Osteoblast (primary cell): ENCODE results near the gene HSPA12B. TPM values are rescaled to one million over a fixed set of nuclear protein-coding genes. Genes with fewer than 3 reads are reported as not detected.
A peak's percentile ranks its signal among the peaks of the same experiment; 100 is the strongest.

Source experiments
- DNase-seq: peaks from one replicate; pipeline ENCODE4 v3.0.0; 2011; ENCODE audit warnings: low spot score, mixed read lengths; ENCODE audit not compliant: insufficient read length; ENCODE audit errors: missing footprints
- H2AFZ ChIP-seq: 2 replicates; pipeline ENCODE4 v1.6.0; 2011; ENCODE audit warnings: mild to moderate bottlenecking, low read length
- H3K27ac ChIP-seq: 2 replicates; pipeline ENCODE4 v1.5.1; 2011; ENCODE audit warnings: mild to moderate bottlenecking, low read depth, low read length, moderate library complexity
- H3K27me3 ChIP-seq: 2 replicates; pipeline ENCODE4 v1.6.0; 2012; ENCODE audit warnings: mild to moderate bottlenecking, control low read depth, inconsistent platforms, low read length, moderate library complexity; ENCODE audit not compliant: insufficient read depth
- H3K36me3 ChIP-seq: 2 replicates; pipeline ENCODE4 v1.5.1; 2011; ENCODE audit warnings: mild to moderate bottlenecking, low read length, control low read depth, moderate library complexity; ENCODE audit not compliant: insufficient read depth
- H3K4me1 ChIP-seq: 2 replicates; pipeline ENCODE4 v1.5.1; 2011; ENCODE audit warnings: mild to moderate bottlenecking, low read length, control low read depth, moderate library complexity; ENCODE audit not compliant: insufficient read depth
- H3K4me2 ChIP-seq: 2 replicates; pipeline ENCODE4 v1.6.0; 2011; ENCODE audit warnings: mild to moderate bottlenecking, low read length; ENCODE audit not compliant: insufficient read depth
- H3K4me3 ChIP-seq: fragments of 200-600 bp; sonication (generic); 3 replicates; pipeline ENCODE4 v1.5.1; 2012; ENCODE audit warnings: mild to moderate bottlenecking, low read length, inconsistent platforms; ENCODE audit not compliant: insufficient read depth
- H3K79me2 ChIP-seq: 2 replicates; pipeline ENCODE4 v1.6.0; 2012; ENCODE audit warnings: mild to moderate bottlenecking, low read length, control low read depth, inconsistent platforms; ENCODE audit not compliant: insufficient read depth
- H3K9me3 ChIP-seq: 2 replicates; pipeline ENCODE4 v1.5.1; 2011; ENCODE audit warnings: low read depth, low read length, control low read depth
- H4K20me1 ChIP-seq: 2 replicates; pipeline ENCODE4 v1.6.0; 2012; ENCODE audit warnings: mild to moderate bottlenecking, low read length, control low read depth; ENCODE audit not compliant: insufficient read depth
- CTCF ChIP-seq: IDR thresholded peaks from 2 replicates; pipeline ENCODE4 v1.5.1; 2011; ENCODE audit warnings: mild to moderate bottlenecking, low read depth, low read length, moderate library complexity; ENCODE audit errors: extremely low read depth
- total RNA-seq: library from RNA; depleted of rRNA; stranded (reverse); fragments of >200 nt; gene quantifications from 2 replicates; pipeline ENCODE4 v1.2.3, GENCODE V29; 2012

The HSPA12B gene
- total RNA-seq, 1 donor: not detected

DNA sequence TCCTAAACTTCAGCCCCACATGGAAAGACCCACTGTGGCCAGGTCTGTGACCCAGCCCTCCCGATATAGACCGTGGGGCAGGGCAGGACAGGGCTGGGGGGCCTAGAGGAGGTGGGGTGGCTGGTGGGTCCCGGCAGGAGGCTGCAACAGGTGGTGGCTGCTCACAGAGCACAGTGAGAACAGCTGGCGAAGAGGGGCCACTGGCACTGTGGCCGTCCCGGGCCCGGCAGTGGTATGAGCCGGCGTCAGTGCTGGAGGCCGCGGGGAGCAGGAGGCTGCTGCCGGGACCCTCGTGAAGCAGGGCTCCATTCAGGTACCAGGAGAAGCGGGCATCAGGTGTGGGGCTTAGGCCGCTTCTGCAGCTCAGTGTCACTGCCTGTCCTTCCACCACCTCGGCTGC, 33.4 kb upstream of the HSPA12B start:
- no peak for TF ChIP-seq CTCF
- no peak overlapping the region for H3K27ac ChIP-seq
- H3K9me3 ChIP-seq: no peaks in the 10 kb centered on the region
- no peaks in the 10 kb centered on the region for H3K27me3 ChIP-seq
- no peaks in the 10 kb centered on the region for H3K36me3 ChIP-seq
- peak; percentile 37 for DNase-seq
- H2AFZ ChIP-seq: no peak overlapping the region
- no peaks in the 10 kb centered on the region for H3K79me2 ChIP-seq
- H3K4me2 ChIP-seq: no peak overlapping the region
- no peak overlapping the region for H3K4me3 ChIP-seq
- no peaks in the 10 kb centered on the region for H3K4me1 ChIP-seq
- no peaks in the 10 kb centered on the region for H4K20me1 ChIP-seq

GRCh38 chr20:3701061-3701998, 31.2 kb upstream of the HSPA12B start:
- no peak overlapping the region for H3K27ac ChIP-seq
- no peak for TF ChIP-seq CTCF
- H3K36me3 ChIP-seq: no peaks in the 10 kb centered on the region
- no peaks in the 10 kb centered on the region for H3K79me2 ChIP-seq
- DNase-seq: peak; percentile 72
- H3K9me3 ChIP-seq: no peaks in the 10 kb centered on the region
- no peak overlapping the region for H3K4me2 ChIP-seq
- H3K4me3 ChIP-seq: no peak overlapping the region
- no peaks in the 10 kb centered on the region for H4K20me1 ChIP-seq
- no peaks in the 10 kb centered on the region for H3K27me3 ChIP-seq
- no peaks in the 10 kb centered on the region for H3K4me1 ChIP-seq
- no peak overlapping the region for H2AFZ ChIP-seq

GRCh38 chr20:3702611-3703391, 29.7 kb upstream of the HSPA12B start:
- Histone ChIP-seq H2AFZ (no peak overlapping the region), H3K4me3 (no peak overlapping the region)

More at GRCh38 chr20:3702611-3703391, 29.7 kb upstream of the HSPA12B start:
- H3K9me3 ChIP-seq: no peaks in the 10 kb centered on the region
- H3K4me1 ChIP-seq: no peaks in the 10 kb centered on the region
- no peaks in the 10 kb centered on the region for H3K79me2 ChIP-seq
- H4K20me1 ChIP-seq: no peaks in the 10 kb centered on the region
- no peak overlapping the region for H3K4me2 ChIP-seq
- no peak for TF ChIP-seq CTCF
- peak; percentile 47 for DNase-seq
- no peak overlapping the region for H3K27ac ChIP-seq
- no peaks in the 10 kb centered on the region for H3K36me3 ChIP-seq
- H3K27me3 ChIP-seq: no peaks in the 10 kb centered on the region
